NOMO-1 treated with dmso at 0.1 percent for 144 hours (cell line): ENCODE measurements around the gene KDM7A.

Source experiments
- DNase-seq: peaks from one replicate; lab custom pipeline; 2025; ENCODE audit not compliant: unreplicated experiment; lab: John Stamatoyannopoulos, UW

KDM7A gene

DNA sequence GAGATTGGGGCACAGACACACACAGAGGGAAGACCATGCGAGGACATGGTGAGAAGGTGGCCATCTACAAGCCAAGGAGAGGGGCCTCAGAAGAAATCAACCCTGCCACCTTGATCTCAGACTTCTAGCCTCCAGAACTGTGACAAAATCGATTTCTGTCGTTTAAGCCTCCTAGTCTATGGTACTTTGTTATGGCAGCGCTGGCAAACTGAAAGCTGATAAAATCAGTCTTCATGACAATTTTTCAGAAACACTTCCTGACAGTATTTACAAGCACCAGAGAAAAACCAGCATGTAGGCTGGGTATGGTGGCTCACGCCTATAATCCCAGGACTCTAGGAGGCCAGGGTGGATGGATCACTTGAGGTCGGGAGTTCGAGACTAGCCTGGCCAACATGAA is 118.3 kb downstream of the KDM7A start:
- no peak for DNase-seq

DNA sequence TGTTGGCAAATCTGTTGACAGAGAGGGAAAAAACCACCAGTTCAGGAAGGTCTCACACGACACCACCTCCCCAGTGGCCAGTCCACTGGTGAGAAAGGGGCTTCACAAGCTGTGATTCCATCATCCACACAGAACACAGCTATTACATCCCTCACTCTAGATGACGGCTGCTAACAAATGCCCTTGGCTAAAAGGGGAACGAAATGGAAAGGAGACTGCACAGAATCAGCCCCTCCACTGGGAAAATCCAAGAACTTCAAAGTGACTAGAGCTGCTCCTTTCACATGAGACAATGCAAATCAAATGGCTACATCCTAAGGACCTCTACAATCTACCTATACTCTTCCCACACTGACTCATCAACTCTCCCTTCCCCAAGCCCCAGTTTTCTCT is 119.6 kb downstream of the KDM7A start:
- DNase-seq = no peak

DNA sequence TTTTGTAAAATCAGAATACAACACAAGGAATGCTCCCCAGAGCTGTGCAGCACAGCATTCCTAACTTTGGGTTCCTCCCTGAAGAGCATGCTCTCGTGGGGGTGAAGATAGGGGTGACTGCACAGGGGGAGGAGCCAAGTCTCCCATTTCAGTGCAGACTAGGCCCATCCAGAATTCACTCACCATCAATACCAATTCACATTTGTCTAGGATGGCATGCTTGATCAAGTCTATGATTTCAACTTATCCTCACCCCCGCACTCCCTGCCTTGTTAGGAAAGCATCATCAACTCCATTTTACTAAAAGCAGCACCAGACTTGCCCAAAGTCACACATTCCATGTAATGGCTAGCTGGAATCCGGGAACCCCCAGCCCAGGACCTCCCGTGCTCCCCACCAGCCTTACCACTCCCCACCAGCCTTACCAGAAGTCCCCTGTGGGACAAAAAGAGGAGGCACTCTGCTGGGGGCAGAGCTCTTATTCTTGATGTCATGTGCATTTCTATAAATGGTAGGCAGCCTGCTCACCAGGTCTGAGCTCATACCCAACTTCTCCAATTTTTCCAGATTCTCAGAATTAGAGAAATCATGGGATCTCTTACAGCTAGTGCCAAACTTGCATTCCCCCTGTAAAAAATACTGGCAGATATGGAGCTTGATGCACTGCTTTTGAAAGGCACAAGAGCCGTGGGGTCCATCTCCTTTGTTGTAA is 120.2 kb downstream of the KDM7A start:
- DNase-seq = no peak

DNA sequence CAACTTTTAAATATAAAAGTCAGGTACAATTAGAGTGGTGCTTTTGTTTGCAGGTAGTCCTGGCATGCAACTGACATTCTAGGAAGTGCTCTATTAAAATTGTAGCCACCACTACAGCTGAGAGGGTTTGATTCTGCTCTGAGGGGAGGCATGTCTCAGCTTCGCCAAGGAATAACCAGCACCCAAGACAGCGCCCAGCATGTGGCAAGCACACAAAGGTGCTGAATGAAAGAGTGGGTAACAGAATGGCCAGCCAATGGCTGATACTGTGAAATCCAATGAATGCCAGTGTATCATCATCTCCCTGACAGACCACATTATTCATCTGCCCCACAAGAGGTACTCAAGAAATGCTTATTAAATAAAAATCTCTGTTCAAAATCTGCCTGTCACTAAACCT is 121.0 kb downstream of the KDM7A start:
- no peak for DNase-seq

DNA sequence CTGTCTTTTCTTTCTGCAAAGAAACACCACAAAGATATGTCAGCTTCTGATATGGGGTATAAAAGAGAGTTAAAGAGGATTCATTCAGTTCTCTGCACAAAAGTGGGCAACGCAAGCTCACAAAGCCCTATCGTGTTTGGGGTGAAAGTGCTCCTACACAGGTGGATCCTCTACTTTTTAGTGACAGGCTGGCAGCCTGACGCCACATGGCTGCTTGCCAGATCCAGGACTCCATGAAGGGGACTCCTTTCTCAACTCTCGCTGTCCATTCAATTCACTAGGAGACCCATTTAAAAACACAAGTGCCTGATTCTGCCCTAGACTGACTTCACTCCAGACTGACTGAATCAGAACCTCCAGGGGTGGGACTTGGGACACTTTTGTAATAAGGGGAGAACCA is 122.0 kb downstream of the KDM7A start:
- DNase-seq = no peak

DNA sequence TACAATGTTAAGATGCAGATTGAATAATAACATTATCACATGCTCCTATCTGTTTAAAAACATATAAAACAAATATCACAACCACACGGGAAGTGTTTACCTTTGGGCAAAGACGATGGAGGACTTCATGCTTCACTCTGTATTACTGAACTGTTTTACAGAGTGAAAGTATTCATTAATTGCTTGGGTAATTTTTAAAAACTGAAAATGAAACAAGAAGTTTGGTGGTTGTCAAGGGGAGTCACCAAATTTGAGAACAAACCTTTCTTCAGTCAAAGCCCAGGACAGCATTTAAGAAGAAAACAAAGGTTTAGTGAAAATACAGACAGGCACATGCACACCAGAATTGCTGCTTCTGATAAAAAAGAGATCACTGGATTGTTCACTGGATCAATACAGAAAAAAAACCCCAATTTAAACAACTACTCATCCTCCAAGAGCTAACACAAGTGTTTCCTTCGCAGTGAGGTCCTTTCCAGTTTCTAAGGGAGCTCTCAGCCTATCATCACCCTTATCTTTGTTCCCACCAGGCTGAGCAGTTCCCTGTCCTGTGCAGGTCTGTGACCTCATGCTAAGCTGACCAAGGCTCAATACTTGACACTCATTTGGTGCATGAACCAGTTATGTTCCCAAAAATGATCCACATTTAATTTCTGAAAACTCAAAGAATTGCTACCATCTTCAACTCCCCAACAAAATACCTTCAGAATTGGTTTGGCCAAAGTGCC is 122.8 kb downstream of the KDM7A start:
- no peak for DNase-seq

DNA sequence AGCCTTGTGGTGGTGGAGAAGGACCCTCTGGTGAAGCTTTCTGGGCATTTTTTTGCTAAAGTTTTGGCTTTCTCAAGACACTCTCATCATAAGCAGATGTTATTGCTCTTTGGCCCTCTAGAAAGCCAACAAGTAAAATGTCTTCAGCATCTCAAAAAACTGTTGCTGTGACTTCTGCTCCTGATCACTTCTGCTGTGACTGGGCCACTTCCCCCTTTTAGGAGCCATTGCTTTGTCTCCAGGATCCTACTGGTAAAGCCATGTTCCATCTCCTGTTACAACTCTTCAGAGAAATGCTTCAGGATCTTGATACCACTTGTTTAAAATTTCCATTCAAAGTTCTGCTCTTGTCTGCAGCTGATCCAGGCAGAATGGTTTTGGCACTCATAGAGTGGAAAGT is 125.0 kb downstream of the KDM7A start:
- DNase-seq = no peak

DNA sequence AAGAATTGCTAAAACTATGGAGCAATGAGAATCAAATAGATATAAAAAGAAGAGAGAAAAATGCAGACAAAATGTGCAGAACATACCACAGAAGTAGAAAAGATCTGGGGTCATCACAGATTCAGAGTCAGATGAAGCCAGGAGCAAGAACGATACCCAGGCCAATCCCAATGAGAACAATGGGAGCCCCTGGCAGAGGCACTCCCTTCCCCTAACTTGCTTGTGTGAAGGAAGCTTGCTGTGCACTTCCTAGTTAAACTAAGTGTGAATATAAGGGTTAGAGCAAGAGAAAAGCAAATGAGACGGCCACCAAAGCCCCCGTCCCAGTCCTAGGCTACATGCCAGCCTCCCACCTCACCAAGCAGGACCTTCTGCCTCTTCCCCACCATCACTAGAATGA is 126.7 kb downstream of the KDM7A start:
- DNase-seq = no peak

DNA sequence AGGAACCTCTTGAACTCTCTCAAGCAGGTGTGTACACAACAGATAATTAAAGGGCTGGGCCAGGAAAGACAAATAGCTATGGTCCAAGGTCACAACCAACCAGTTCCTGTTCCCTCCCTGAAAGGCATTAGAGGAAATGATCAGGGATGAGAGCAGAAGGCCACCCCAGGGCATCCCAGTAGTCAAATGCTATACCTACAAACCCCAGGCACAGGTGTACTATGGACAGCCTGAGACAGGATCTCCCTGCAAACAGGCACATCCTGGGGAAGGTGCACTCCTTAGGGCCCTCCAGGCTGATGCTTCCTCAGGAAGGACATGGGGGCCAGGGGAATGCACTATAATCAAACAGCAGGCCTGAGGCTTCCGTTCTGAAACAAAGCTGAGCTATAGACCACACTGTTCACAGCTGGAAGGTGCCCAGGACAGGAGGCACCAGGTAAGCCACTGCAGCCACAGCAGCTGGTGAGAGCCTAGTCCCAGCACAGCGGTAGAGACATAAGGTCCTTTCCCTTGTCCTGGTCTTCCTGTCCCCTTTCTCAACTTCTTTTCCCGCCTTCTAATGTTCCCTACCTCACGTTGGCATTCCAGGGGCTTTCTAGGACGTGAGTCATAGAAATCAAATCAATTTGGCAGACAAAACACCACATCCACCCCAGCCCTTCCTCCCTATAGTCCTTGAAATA is 127.3 kb downstream of the KDM7A start:
- no peak for DNase-seq

DNA sequence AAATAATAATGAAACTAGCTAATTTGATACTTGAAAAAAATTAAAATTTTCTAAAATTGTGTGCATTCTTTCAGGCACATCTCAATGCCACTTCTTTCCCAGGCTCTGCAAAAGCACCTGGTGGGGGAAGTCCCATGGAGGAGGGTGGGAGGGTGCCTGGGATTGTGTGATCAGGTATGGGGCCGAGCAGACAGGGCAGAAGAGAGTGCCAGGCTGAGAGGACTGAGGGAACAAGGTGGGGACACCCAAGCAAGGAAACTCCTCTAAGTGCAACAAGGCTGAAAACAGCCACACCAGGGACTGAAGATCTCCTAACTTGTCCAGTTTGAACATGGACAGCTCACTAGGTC is 127.8 kb downstream of the KDM7A start:
- DNase-seq = no peak

DNA sequence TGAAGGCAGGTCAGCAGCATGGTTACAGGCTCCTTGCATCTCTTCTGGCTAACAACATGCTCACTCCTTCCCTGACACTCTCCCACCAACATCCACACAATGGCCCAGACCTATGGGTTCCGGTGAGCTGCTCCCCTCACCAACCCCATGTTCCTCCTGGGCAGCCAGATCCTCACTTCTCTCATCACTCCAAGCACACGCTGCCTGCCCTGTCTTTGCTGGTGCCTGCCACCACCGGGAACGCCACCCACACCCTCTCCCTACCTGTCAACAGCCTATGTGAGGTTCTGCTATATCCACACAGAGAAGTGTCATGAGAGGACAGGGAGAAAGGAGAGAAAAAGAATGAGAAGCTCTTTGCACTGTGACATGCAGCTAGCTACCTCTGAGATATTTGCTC is 128.6 kb downstream of the KDM7A start:
- DNase-seq = no peak

DNA sequence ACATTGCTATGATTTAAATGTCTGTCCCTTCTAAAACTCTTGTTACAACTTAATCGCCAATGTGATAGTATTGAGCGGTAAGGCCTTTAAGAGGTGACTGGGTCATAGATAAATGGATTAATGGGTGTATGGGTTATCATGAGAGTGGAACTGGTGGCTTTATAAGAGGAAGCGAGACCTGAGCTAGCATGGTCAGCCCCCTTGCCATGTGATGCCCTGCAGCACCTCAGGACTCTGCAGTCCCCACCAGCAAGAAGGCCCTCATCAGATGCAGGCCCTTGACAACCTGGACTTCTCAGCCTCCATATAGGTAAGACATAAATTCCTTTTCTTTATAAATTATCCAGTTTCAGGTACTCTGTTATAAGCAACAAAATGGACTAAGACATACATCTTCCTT is 129.6 kb downstream of the KDM7A start:
- DNase-seq = no peak

DNA sequence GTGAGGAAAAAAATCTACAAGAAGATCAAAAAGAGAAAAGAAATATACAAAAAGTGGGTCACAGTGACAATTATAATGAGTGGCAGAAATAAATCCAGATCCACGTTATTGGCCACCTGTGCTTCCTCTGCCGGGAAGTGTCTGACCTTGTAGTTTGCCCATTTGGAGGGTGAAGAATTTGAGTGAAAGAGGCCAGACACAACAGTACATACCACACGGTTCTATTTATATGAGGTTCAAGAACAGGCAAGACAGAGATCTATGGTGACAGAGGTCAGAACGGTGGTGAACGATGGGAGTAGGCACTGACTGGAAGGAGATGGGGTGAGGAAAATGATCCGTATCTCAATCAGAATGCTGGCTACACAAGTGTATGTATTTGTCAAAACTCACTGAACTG is 131.1 kb downstream of the KDM7A start:
- no peak for DNase-seq

DNA sequence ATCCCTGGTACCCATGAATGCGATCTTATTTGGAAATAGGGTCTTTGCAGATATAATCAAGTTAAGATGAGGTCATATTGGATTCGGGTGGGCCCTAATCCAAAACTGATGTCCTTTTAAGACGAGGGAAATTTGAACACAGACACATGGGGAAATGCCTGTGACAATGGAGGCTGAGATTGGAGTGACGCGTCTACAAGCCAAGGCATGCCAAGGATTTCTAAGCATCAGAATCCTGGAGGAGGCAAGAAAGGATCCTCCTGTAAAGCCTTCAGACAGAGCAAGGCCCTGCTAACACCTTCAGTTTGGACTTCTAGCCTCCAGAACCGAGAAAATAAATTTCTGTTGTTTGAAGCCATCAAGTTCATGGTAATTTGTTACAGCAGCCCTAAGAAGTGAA is 132.5 kb downstream of the KDM7A start:
- no peak for DNase-seq

DNA sequence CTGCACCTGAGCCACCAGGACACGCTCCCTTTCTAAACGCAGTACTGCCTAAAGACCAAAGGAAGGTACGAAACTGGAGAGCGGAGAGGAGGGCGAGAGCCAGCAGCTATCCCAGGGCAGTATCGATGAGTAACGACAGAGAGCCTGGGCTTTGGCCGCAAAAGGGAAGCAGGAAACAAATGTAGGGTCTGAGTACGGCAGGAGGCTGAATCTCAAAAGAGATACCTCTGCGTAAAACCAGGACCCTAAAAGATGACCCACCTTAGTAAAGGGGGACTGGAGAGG is 134.5 kb downstream of the KDM7A start:
- no peak for DNase-seq

DNA sequence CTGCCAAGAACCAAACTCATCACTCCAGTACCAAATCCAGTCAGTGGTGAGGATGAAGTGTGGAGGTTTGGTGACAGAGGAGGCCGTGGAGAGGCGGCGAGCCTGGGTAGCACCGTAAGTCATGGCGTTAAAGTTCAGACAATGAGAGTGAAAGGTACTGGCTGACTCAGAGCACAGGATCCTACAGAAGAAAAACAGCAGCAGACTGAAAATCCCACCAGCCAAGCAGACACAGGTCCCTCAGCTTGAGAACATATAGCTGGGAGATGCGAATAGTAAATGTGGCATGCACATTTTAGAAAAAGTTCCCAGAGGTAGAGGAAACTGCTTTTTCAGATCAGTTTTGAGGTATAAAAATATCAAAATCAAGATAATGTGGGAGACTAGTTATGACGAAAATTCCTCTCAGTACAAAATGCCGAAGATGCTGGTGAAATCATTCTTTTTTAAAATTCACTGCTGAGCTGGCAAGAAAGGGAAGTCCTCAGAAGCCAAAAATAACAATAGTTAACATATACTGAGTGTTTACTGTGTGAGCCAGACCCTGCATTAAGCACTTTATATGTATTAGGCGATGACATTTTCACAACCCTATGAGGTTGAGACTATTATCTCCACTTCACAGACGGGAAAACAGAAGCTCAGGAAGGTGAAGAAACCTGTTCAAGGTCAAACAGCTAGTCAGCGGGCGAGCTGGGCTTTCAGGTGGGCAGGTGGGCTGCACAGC is 135.0 kb downstream of the KDM7A start:
- DNase-seq = no peak

DNA sequence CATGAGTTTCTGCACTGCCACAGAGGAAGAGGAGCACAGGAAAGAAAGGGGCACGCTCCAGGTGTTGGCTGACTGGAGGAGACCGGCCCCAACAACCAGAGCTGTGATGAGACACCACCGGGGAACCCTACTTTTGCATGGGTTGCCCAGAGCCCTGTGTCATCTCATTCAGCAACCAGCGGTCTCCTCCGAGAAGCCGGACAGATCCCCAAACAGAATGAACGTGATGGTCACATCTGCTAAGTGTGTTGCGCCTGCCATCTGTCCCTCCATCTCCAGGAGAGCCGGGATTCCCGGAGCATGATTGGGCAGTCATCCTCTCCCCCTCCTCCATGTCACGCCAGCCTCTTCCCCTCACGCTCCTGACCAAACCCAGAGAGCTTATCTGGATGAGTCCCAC is 136.9 kb downstream of the KDM7A start:
- DNase-seq = no peak

DNA sequence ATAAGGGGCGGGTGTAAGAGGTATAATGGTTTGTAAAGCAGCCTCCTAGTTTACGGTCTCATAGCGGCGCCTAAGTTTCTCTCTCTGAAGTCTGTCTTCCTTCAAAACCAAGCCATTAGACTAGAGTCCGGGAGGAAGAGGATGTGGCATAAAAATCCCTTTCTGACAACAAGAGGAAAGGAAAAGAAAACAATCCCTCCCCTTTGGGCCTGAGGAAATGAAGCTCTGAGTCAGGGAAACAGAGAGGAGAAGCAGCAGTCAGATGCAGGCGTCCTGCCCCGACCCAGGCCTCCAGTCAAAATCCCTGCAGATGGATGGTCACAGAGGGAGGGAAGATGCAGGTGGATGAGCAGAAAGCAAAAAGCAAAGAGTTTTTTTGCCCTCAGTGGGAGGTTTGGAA is 137.7 kb downstream of the KDM7A start:
- DNase-seq = no peak

DNA sequence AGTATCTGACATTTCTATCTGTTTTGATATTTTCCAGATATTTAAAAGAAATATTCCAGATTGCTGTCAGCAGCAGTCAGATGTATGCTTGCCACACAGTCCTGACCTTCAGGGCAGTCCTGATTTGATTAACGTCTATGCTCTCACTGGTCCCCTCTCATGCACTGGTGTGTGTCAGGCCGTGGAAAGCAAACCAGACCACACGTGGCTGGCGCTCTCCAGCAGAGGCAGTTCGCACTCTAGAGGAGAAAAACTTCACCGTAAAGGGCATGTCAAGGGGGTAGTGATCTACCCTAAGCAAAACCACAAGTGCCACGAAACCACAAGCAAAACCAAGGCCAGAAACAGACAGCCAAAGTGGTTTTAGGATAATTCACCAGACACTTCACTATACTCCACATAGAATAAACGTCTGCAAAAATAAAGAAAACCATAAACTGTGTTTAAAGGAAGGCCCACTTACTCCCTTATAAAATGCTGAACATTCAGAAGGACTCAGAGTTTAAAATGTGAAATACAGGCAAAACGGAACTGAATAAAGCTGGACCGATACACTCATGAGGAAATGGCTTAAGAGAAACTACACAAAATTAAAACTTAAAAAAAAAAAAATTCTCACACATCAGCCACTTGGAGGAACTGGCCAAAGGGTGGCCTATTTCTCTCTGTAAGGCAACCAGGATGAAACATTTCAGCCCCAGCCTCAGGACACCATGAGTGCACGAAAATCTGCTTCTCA is 140.4 kb downstream of the KDM7A start:
- no peak for DNase-seq

DNA sequence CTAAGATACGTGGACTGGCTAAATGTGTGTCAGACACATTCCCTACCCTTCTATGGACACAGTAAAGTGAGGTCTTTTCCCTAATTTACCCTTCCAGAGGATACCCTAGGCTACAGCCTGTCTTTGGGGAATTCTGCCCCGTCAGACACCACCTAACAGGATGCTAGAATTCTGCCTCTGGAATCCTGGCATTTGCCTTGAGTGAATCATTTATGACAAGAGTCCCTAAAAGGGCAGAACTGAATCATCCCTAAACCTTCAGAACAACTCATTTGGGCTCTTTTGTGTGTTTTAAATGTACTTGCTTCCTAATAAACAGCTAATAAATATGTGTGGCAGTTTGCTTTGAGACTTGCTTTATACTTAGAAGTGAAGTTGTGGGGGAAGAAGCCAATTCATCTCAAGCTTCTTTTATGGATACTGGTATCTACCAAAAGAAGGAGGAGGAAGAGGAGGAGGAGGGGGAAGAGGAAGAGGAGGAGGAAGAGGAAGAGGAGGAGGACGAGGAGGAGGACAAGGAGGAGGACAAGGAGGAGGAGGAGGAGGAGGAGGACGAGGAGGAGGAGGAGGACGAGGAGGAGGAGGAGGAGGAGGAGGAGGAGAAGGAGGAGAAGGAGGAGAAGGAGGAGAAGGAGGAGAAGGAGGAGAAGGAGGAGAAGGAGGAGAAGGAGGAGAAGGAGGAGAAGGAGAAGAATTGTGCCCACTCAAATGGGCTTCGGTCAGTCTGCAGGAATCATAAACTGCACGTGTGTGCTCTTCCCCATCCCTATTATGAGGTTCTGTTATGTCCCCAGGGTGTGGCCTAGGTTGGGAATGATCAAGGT is 141.2 kb downstream of the KDM7A start:
- DNase-seq = no peak
